ENCODE data around the gene KCTD20. TPM values are rescaled to one million over a fixed set of nuclear protein-coding genes. Genes with fewer than 3 reads are reported as not detected.

The KCTD20 gene
- total RNA-seq, 1 donor from 2014 or later, result 26.3 TPM

- no peak overlapping the region for H3K27ac Mint-ChIP-seq
- TF ChIP-seq CTCF (IDR thresholded peaks at IDR 0.05; ENCODE audit: unreplicated experiment), result no peak
- no peaks in the 10 kb centered on the region for H3K4me1 Mint-ChIP-seq (ENCODE audit: low read depth)
- H3K27me3 Mint-ChIP-seq, result no peaks in the 10 kb centered on the region
- DNase-seq (ENCODE audit: low spot score, unreplicated experiment), result no peak
- no peaks in the 10 kb centered on the region for H3K9me3 Mint-ChIP-seq (ENCODE audit: low read depth)
- no peak overlapping the region for H3K4me3 Mint-ChIP-seq (ENCODE audit: low read depth)
- H3K36me3 Mint-ChIP-seq (ENCODE audit: insufficient read depth), result no peaks in the 10 kb centered on the region
These were observed 10.6 kb upstream of the KCTD20 start for GRCh38 chr6:36432151-36432671.

GRCh38 chr6:36436466-36436865 lies 6.3 kb upstream of the KCTD20 start:
- Mint-ChIP-seq H3K4me1 (ENCODE audit: low read depth) (peaks cover 10% of the 10 kb centered on the region), H3K27ac (no peak overlapping the region), H3K9me3 (ENCODE audit: low read depth) (no peaks in the 10 kb centered on the region), H3K27me3 (no peaks in the 10 kb centered on the region), H3K36me3 (ENCODE audit: insufficient read depth) (no peaks in the 10 kb centered on the region), H3K4me3 (ENCODE audit: low read depth) (no peak overlapping the region)
- no peak for DNase-seq (ENCODE audit: low spot score, unreplicated experiment)
- no peak for TF ChIP-seq CTCF (IDR thresholded peaks at IDR 0.05; ENCODE audit: unreplicated experiment)

GRCh38 chr6:36441307-36441894 lies 1.4 kb upstream of the KCTD20 start:
- peaks cover 30% of the 10 kb centered on the region for H3K4me1 Mint-ChIP-seq (ENCODE audit: low read depth)
- H3K27me3 Mint-ChIP-seq, result no peaks in the 10 kb centered on the region
- H3K4me3 Mint-ChIP-seq (ENCODE audit: low read depth), result peak overlapping the region; percentile 43
- TF ChIP-seq CTCF (IDR thresholded peaks at IDR 0.05; ENCODE audit: unreplicated experiment), result no peak
- no peaks in the 10 kb centered on the region for H3K9me3 Mint-ChIP-seq (ENCODE audit: low read depth)
- DNase-seq (ENCODE audit: low spot score, unreplicated experiment), result peak; percentile 15
- H3K36me3 Mint-ChIP-seq (ENCODE audit: insufficient read depth), result peaks cover 5% of the 10 kb centered on the region
- H3K27ac Mint-ChIP-seq, result peak overlapping the region; percentile 96

- H3K36me3 Mint-ChIP-seq (ENCODE audit: insufficient read depth), result peaks cover 5% of the 10 kb centered on the region
- no peaks in the 10 kb centered on the region for H3K9me3 Mint-ChIP-seq (ENCODE audit: low read depth)
- peaks cover 30% of the 10 kb centered on the region for H3K4me1 Mint-ChIP-seq (ENCODE audit: low read depth)
- H3K27ac Mint-ChIP-seq, result peak overlapping the region; percentile 96
- no peak for DNase-seq (ENCODE audit: low spot score, unreplicated experiment)
- TF ChIP-seq CTCF (IDR thresholded peaks at IDR 0.05; ENCODE audit: unreplicated experiment), result no peak
- no peaks in the 10 kb centered on the region for H3K27me3 Mint-ChIP-seq
- peak overlapping the region; percentile 97 for H3K4me3 Mint-ChIP-seq (ENCODE audit: low read depth)
These were observed 613 bp upstream of the KCTD20 start for GRCh38 chr6:36442103-36442670.

GRCh38 chr6:36443471-36444428 lies 950 bp downstream of the KCTD20 start:
- H3K27me3 Mint-ChIP-seq, result no peaks in the 10 kb centered on the region
- H3K9me3 Mint-ChIP-seq (ENCODE audit: low read depth), result peaks cover 3% of the 10 kb centered on the region
- TF ChIP-seq CTCF (IDR thresholded peaks at IDR 0.05; ENCODE audit: unreplicated experiment), result peak; percentile 43
- peaks cover 30% of the 10 kb centered on the region for H3K4me1 Mint-ChIP-seq (ENCODE audit: low read depth)
- DNase-seq (ENCODE audit: low spot score, unreplicated experiment), result no peak
- H3K27ac Mint-ChIP-seq, result peak overlapping the region; percentile 98
- peak overlapping the region; percentile 97 for H3K4me3 Mint-ChIP-seq (ENCODE audit: low read depth)
- H3K36me3 Mint-ChIP-seq (ENCODE audit: insufficient read depth), result peaks cover 11% of the 10 kb centered on the region

Data from progenitor cell of endocrine pancreas (in vitro differentiated cells).